GM21717 (cell line): ENCODE measurements around the gene C2CD3.
"Not testable (repeated sequence)": the region's sequence is repeated elsewhere in the genome, so short reads cannot be mapped to it uniquely, and the experiment has no call there.

Source experiments
- ATAC-seq: cut with Tn5 transposase; IDR thresholded peaks from one replicate; pipeline ENCODE4 v1.9.1; 2021; ENCODE audit warnings: mild to moderate bottlenecking, moderate library complexity; ENCODE audit not compliant: unreplicated experiment

Gene C2CD3

DNA sequence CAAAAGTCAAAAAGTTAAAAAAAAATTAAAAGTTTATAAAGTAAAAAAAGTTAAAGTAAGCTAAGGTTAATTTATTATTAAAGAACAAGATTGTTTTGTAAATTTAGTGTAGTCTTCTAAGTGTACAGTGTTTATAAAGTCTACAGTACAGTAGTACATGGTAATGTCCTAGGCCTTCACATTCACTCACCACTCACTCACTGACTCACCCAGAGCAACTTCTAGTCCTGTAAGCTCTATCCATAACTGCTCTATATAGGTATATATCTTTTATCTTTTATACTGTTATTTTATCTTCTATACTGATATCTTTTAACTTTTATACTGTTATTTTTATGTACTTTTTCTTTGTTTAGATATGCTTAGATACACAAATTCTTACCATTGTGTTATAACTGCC is 11.2 kb downstream of the C2CD3 start:
- no peak for ATAC-seq

GRCh38 chr11:74157169-74157568 is 13.6 kb downstream of the C2CD3 start:
- ATAC-seq = no peak

DNA sequence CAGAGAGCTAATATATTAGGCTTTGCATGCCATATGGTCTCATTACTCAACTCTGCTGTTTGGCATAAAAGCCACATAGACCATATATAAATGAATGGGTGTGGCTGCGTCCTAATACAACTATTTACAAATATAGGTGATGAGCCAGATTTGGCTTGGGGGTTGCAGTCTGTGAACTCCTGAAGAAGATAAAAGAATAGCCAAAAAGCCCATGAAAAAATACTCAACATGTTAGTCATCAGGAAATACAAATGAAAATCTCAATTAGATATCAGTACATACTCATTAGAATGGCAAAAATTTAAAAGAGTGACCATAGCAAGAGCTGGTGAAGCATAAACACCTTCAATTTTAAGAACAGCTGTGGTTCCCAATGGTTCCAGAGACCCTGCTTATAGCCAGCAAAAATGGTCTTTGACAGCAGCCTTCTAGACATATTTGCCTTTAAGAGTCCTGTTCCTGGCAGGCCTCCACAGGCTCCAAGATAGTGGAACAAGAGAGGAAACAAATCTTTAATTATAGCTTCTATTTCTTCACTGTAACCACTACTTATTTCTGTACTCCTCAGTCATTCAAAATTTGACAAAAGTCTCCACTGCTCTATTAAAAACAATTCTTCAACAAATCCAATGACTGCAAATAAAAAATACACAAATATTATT is 16.1 kb downstream of the C2CD3 start:
- ATAC-seq = no peak

- no peak for ATAC-seq
Measured at GRCh38 chr11:74153224-74153623, 17.6 kb downstream of the C2CD3 start.

DNA sequence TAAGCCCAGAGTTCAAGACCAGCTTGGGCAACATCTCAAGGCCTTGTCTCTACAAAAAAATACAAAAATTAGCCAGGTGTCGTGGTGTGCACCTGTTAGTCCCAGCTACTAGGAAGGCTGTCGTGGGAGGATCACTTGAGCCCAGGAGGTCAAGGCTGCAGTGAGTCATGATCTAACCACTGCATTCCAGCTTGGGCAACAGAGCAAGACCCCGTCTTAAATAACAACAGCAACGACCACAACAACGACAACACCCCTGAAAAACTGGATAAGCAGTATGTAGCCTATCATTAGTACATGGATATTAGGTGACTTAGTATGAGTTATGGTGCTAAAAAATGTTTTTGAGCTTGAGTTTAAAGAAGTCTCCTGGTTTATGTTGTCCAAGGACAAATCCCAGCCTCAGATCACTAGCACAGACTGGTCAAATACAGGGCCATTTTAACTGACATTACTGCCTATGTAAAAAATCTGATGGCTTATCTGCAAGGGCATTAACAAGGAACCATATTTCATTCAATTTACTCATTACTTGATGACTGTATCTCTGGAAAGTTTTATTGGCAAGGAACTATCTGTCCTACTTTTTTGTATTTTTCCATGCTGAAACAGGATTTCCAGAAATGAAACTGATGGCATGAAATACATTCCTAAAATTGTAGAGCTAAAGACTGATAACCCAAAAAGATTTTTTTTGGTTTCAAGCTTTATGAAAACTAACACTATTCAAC is 23.4 kb downstream of the C2CD3 start:
- ATAC-seq = no peak

- no peak for ATAC-seq
Measured at GRCh38 chr11:74144592-74144991, 26.2 kb downstream of the C2CD3 start.

GRCh38 chr11:74142624-74143023 is 28.2 kb downstream of the C2CD3 start:
- no peak for ATAC-seq

GRCh38 chr11:74141908-74142307 is 28.9 kb downstream of the C2CD3 start:
- ATAC-seq = no peak

GRCh38 chr11:74141241-74141695 is 29.5 kb downstream of the C2CD3 start:
- no peak for ATAC-seq

DNA sequence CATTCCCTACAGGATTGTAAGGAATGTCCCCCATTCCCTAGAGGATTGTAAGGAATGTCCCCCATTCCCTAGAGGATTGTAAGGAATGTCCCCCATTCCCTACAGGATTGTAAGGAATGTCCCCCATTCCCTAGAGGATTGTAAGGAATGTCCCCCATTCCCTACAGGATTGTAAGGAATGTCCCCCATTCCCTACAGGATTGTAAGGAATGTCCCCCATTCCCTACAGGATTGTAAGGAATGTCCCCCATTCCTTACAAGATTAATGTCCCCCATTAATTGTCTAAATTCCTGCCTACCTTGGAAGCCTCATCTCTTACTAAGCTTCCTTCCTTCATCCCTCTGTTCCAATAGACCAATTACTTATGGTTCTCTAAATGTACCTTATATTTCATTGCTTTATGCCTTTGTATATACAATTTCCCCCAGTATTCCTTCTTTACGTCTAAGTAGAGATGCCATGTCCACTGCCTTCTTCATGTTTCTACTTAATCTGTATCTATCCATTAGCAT is 30.8 kb downstream of the C2CD3 start:
- not testable (repeated sequence) for ATAC-seq

- no peak for ATAC-seq
Measured at GRCh38 chr11:74139151-74139918, 31.5 kb downstream of the C2CD3 start.

DNA sequence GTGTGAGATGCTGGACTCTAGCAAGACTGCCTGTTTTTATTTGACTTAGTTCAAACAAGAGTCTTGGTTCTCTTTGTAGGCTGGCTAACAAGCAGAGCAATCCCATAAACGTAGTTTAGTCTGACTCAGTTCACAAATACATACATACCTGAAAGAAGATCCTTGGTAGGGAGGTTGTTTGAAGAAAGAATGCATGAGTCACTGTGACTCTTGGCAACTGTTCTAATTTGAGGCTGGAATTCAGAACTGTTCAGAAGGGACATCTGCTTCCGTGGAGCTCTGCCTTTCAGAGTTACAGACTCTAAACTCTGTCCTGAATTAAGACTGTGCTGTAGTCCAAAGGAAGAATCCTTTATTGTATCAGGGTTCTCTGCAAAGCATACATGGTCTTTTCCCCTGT is 32.2 kb downstream of the C2CD3 start:
- ATAC-seq = no peak

DNA sequence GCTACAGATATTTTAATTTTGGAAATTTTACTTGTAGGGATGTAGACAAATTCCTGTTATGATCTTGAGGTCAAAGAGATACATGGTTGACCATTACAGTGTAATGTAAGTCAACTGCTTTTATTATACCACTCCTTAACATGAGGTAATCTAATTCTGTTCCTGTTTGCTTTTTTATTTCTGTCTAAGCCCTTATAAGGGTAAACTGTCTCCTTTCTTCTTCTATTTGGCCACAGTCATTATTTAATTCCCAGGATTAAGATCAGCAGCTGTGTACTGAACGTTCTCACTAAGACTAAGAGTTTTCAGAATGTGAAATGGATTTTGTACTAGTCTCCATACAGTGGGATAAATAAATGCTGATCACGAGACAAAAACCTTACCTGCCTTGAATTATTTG is 32.8 kb downstream of the C2CD3 start:
- ATAC-seq = no peak

DNA sequence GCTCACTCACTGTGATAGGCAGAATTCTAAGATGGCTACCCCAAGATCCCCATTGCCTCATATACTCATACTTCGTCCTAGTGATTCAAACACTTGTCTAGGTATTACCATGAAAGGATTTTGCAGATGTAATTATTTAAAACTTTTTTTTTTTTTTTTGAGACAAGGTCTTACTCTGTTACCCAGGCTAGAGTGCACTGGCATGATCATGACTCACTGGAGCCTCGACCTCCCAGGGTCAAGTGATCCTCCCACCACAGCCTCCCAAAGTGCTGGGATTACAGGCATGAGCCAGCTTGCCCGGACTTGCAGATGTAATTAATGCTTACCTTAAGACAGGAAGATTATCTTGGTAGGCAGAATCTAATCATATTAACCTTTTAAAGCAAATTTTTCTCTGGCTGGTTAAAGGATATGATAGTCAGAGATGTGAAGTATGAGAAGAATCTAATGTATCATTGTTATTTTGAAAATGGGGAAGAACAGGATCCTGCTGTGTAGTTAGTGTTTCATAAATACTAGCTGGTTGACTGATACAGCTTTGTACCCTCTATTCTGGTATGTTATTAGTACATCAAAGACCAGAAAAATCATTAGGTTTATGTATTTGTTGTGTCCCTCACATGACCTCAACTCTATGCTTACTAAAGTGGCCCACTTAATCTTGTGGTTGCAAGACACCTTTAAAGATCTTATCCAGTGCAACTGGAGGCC is 35.5 kb downstream of the C2CD3 start:
- no peak for ATAC-seq

GRCh38 chr11:74134661-74135060 is 36.1 kb downstream of the C2CD3 start:
- ATAC-seq = no peak

- no peak for ATAC-seq
Measured at GRCh38 chr11:74133436-74133835, 37.4 kb downstream of the C2CD3 start.

DNA sequence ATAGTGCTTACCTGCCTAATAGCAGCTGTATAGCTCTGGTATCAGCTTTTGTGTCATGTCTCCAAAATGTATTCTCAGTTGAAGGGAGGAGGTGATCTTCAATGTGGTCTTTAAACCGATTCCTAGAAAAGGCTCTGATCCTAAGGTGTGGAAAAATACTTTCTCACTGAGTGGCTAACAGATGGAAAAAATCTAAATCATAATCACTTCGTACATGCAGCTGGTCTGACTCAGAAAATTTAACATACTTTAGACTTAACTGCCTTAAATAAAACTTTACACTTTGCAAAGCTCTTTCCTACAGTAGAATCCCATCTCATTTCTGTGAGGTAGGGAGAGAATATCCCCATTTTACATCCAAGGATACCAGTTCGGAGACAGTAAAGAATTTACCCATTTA is 38.0 kb downstream of the C2CD3 start:
- ATAC-seq = no peak

DNA sequence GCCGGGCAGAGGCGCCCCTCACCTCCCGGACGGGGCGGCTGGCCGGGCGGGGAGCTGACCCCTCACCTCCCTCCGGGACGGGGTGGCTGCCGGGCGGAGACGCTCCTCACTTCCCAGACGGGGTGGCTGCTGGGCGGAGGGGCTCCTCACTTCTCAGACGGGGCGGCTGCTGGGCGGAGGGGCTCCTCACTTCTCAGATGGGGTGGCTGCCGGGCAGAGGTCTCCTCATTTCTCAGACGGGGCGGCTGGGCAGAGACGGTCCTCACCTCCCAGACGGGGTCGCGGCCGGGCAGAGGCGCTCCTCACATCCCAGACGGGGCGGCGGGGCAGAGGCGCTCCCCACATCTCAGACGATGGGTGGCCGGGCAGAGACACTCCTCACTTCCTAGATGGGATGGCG is 41.7 kb downstream of the C2CD3 start:
- not testable (repeated sequence) for ATAC-seq

GRCh38 chr11:74123008-74123448 is 47.8 kb downstream of the C2CD3 start:
- no peak for ATAC-seq

- no peak for ATAC-seq
Measured at GRCh38 chr11:74121804-74122203, 49.0 kb downstream of the C2CD3 start.
